DND-41 (cell line): ENCODE results near the gene ARHGAP26.

Experiments used
- ATAC-seq: fragments of 200-7000 bp; cut with Tn5 transposase; 3 replicates; pipeline ENCODE4 v1.9.1; 2021; ENCODE audit warnings: low read depth; ENCODE audit not compliant: insufficient read depth
- DNase-seq: peaks from one replicate; pipeline ENCODE4 v3.0.0-alpha.2; 2020
- H2AFZ ChIP-seq: 2 replicates; pipeline ENCODE4 v1.6.0; 2012; ENCODE audit warnings: low read depth, low read length
- H3K27ac ChIP-seq: 2 replicates; pipeline ENCODE4 v1.5.1; 2012; ENCODE audit warnings: low read length, inconsistent platforms
- H3K27me3 ChIP-seq: fragments of 200-600 bp; sonication (generic); 2 replicates; pipeline ENCODE4 v1.6.0; 2012; ENCODE audit warnings: low read length, mild to moderate bottlenecking, inconsistent platforms; ENCODE audit not compliant: insufficient read depth, poor library complexity
- H3K36me3 ChIP-seq: 2 replicates; pipeline ENCODE4 v1.5.1; 2012; ENCODE audit warnings: low read length, inconsistent platforms; ENCODE audit not compliant: insufficient read depth
- H3K4me1 ChIP-seq: 2 replicates; pipeline ENCODE4 v1.5.1; 2012; ENCODE audit warnings: mild to moderate bottlenecking, low read length; ENCODE audit not compliant: insufficient read depth
- H3K4me2 ChIP-seq: 2 replicates; pipeline ENCODE4 v1.6.0; 2012; ENCODE audit warnings: mild to moderate bottlenecking, moderate library complexity, low read length, inconsistent platforms; ENCODE audit not compliant: insufficient read depth
- H3K4me3 ChIP-seq, 2 experiments: fragments of 200-600 bp in 1 of 2; shearing (Covaris generic) in 1 of 2; 2 replicates each; pipeline ENCODE4 v1.5.1; 2012 to 2016; ENCODE audit warnings: inconsistent platforms in 2 of 2, low read length in 2 of 2, mild to moderate bottlenecking in 2 of 2, low read depth in 1 of 2, moderate library complexity in 1 of 2
- H3K79me2 ChIP-seq: 2 replicates; pipeline ENCODE4 v1.6.0; 2012; ENCODE audit warnings: low read length, inconsistent platforms; ENCODE audit not compliant: insufficient read depth
- H3K9ac ChIP-seq: 2 replicates; pipeline ENCODE4 v1.6.0; 2012; ENCODE audit warnings: low read depth, mild to moderate bottlenecking, inconsistent platforms, low read length, moderate library complexity
- H3K9me3 ChIP-seq: 2 replicates; pipeline ENCODE4 v1.5.1; 2012; ENCODE audit warnings: low read length, moderate library complexity, mild to moderate bottlenecking, inconsistent platforms; ENCODE audit not compliant: insufficient read depth, severe bottlenecking
- H4K20me1 ChIP-seq: 2 replicates; pipeline ENCODE4 v1.6.0; 2012; ENCODE audit warnings: low read length; ENCODE audit not compliant: insufficient read depth
- CTCF ChIP-seq: IDR thresholded peaks from 2 replicates; pipeline ENCODE4 v1.5.1; 2012; ENCODE audit warnings: borderline replicate concordance, low read length, moderate library complexity, mild to moderate bottlenecking; ENCODE audit not compliant: poor library complexity, severe bottlenecking; ENCODE audit errors: extremely low read depth
- EZH2 ChIP-seq: IDR thresholded peaks from 3 replicates; pipeline ENCODE4 v1.6.1; 2012; ENCODE audit warnings: borderline replicate concordance, low read depth, mild to moderate bottlenecking, moderate library complexity, low read length, inconsistent platforms; ENCODE audit not compliant: severe bottlenecking

The ARHGAP26 gene

GRCh38 chr5:143151056-143151700 is 381.0 kb downstream of the ARHGAP26 start:
- no peak overlapping the region for H2AFZ ChIP-seq
- no peak for ATAC-seq
- H3K27ac ChIP-seq: no peak overlapping the region
- no peaks in the 10 kb centered on the region for H4K20me1 ChIP-seq
- no peaks in the 10 kb centered on the region for H3K79me2 ChIP-seq
- no peak overlapping the region for H3K4me2 ChIP-seq
- no peak overlapping the region for H3K4me3 ChIP-seq
- no peak for TF ChIP-seq EZH2
- TF ChIP-seq CTCF: no peak
- H3K4me1 ChIP-seq: no peaks in the 10 kb centered on the region
- H3K9me3 ChIP-seq: no peaks in the 10 kb centered on the region
- H3K9ac ChIP-seq: no peak overlapping the region
- H3K36me3 ChIP-seq: peaks cover 17% of the 10 kb centered on the region; the same call in 1 of the 2 replicates
- DNase-seq: no peak
- H3K27me3 ChIP-seq: no peaks in the 10 kb centered on the region

GRCh38 chr5:143152445-143152844 is 382.3 kb downstream of the ARHGAP26 start:
- Histone ChIP-seq H3K36me3 (peaks cover 14% of the 10 kb centered on the region; the same call in 1 of the 2 replicates), H3K79me2 (no peaks in the 10 kb centered on the region), H3K4me2 (no peak overlapping the region), H3K4me3 (no peak overlapping the region), H2AFZ (no peak overlapping the region), H3K27ac (no peak overlapping the region), H3K27me3 (no peaks in the 10 kb centered on the region), H4K20me1 (no peaks in the 10 kb centered on the region), H3K9me3 (no peaks in the 10 kb centered on the region), H3K4me1 (no peaks in the 10 kb centered on the region), H3K9ac (no peak overlapping the region)
- ATAC-seq (no peak), DNase-seq (no peak)
- TF ChIP-seq CTCF (no peak), EZH2 (no peak)

DNA sequence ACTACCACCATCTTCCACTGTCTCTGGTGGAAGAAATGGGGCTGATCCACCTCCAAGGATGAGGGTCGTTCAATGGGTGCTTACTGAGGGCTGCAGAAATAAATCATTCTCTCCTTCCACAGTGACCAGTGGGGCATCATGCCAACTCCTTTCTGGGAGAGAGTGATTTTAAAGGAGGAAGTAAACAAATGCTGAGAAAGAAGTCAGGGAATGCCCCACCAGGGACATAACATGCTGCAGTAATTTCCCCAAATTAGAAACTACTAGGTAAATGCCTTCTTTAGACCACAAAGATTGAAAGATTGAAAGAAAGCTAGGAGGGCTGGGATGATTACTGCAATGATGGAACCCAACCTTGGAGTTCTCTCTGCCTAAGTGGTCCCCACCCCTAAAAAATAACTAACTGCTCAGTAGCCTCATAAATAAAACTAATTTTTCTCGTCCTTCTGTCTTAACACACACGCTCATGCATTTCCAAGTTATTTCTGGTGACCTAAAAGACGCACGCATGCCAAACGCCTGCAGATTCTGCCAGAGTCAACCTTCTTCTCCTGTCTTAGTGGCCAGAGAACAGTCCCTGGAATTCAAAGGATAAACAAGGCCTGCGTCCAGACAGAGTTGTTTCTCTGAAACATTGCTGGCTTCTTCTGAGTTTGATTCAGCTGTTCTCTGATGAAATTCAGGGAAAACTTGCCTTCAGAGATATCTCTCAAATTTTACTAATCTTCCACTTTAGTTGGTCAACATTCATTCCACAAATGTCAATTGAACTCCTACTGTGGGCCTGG is 383.3 kb downstream of the ARHGAP26 start:
- Histone ChIP-seq H4K20me1 (no peaks in the 10 kb centered on the region), H2AFZ (no peak overlapping the region), H3K27ac (no peak overlapping the region), H3K79me2 (no peaks in the 10 kb centered on the region), H3K4me2 (no peak overlapping the region), H3K36me3 (peaks cover 7% of the 10 kb centered on the region; the same call in 1 of the 2 replicates), H3K27me3 (no peaks in the 10 kb centered on the region), H3K9ac (no peak overlapping the region), H3K4me1 (no peaks in the 10 kb centered on the region), H3K9me3 (no peaks in the 10 kb centered on the region), H3K4me3 (no peak overlapping the region)
- DNase-seq (no peak), ATAC-seq (no peak)
- TF ChIP-seq CTCF (no peak), EZH2 (no peak)
